SK-N-DZ (cell line): ENCODE measurements around the gene S100A3. TPM values are rescaled to one million over a fixed set of nuclear protein-coding genes. Genes with fewer than 3 reads are reported as not detected.
"Not testable (repeated sequence)": the region's sequence is repeated elsewhere in the genome, so short reads cannot be mapped to it uniquely, and the experiment has no call there.

ENCODE experiments used
- DNase-seq: peaks from one replicate; pipeline ENCODE4 v3.0.0-alpha.2; 2015; ENCODE audit warnings: low spot score
- polyA plus RNA-seq, 2 experiments: library from polyadenylated mRNA; depleted of rRNA; stranded (reverse); fragments of >200 nt; gene quantifications; 2 replicates each; pipeline ENCODE4 v1.2.3, GENCODE V29; 2014

Gene S100A3
- 1.3 TPM in 1 of 2 replicates, not detected in the other for polyA plus RNA-seq (2014; cell fraction: cytosol; rRNA removed)
- polyA plus RNA-seq (2014; cell fraction: nucleus; rRNA removed) = 1.2 TPM in 1 of 2 replicates, not detected in the other

GRCh38 chr1:153548722-153549688 lies at the start of gene S100A3:
S100A3 (minus strand) TSS chr1:153549258; CDS start chr1:153548485, 773 bp downstream.
- no peak for DNase-seq

GRCh38 chr1:153598309-153599172 lies 49.5 kb upstream of the S100A3 start:
- no peak for DNase-seq

- no peak for DNase-seq
Measured at GRCh38 chr1:153597206-153597605, 48.1 kb upstream of the S100A3 start.

GRCh38 chr1:153592748-153593147 lies 43.7 kb upstream of the S100A3 start:
- DNase-seq = no peak

GRCh38 chr1:153588482-153588881 lies 39.4 kb upstream of the S100A3 start:
- DNase-seq = no peak

- not testable (repeated sequence) for DNase-seq
Measured at GRCh38 chr1:153588033-153588432, 39.0 kb upstream of the S100A3 start.

GRCh38 chr1:153587314-153587713 lies 38.3 kb upstream of the S100A3 start:
- DNase-seq = no peak

GRCh38 chr1:153586347-153586746 lies 37.3 kb upstream of the S100A3 start:
- no peak for DNase-seq

- DNase-seq = no peak
Measured at GRCh38 chr1:153585006-153585405, 35.9 kb upstream of the S100A3 start.

- no peak for DNase-seq
Measured at GRCh38 chr1:153583976-153584375, 34.9 kb upstream of the S100A3 start.

- DNase-seq = not testable (repeated sequence)
Measured at GRCh38 chr1:153583514-153583913, 34.5 kb upstream of the S100A3 start.

- not testable (repeated sequence) for DNase-seq
Measured at GRCh38 chr1:153582836-153583235, 33.8 kb upstream of the S100A3 start.

GRCh38 chr1:153578936-153579335 lies 29.9 kb upstream of the S100A3 start:
- DNase-seq = no peak

GRCh38 chr1:153578490-153578889 lies 29.4 kb upstream of the S100A3 start:
- DNase-seq = no peak

- no peak for DNase-seq
Measured at GRCh38 chr1:153577624-153578051, 28.6 kb upstream of the S100A3 start.

GRCh38 chr1:153577138-153577537 lies 28.1 kb upstream of the S100A3 start:
- no peak for DNase-seq

- DNase-seq = not testable (repeated sequence)
Measured at GRCh38 chr1:153575497-153575896, 26.4 kb upstream of the S100A3 start.

- not testable (repeated sequence) for DNase-seq
Measured at GRCh38 chr1:153575081-153575491, 26.0 kb upstream of the S100A3 start.

GRCh38 chr1:153573351-153573750 lies 24.3 kb upstream of the S100A3 start:
- no peak for DNase-seq

- no peak for DNase-seq
Measured at GRCh38 chr1:153572569-153573015, 23.5 kb upstream of the S100A3 start.

- DNase-seq = no peak
Measured at GRCh38 chr1:153571706-153572105, 22.6 kb upstream of the S100A3 start.

GRCh38 chr1:153570874-153571273 lies 21.8 kb upstream of the S100A3 start:
- DNase-seq = no peak
